GM19455 (cell line): ENCODE measurements around the gene LPAR3.
"Not testable (repeated sequence)": the region's sequence is repeated elsewhere in the genome, so short reads cannot be mapped to it uniquely, and the experiment has no call there.

Source experiments
- ATAC-seq: cut with Tn5 transposase; IDR thresholded peaks from one replicate; pipeline ENCODE4 v1.9.1; 2021; ENCODE audit not compliant: unreplicated experiment

The LPAR3 gene

DNA sequence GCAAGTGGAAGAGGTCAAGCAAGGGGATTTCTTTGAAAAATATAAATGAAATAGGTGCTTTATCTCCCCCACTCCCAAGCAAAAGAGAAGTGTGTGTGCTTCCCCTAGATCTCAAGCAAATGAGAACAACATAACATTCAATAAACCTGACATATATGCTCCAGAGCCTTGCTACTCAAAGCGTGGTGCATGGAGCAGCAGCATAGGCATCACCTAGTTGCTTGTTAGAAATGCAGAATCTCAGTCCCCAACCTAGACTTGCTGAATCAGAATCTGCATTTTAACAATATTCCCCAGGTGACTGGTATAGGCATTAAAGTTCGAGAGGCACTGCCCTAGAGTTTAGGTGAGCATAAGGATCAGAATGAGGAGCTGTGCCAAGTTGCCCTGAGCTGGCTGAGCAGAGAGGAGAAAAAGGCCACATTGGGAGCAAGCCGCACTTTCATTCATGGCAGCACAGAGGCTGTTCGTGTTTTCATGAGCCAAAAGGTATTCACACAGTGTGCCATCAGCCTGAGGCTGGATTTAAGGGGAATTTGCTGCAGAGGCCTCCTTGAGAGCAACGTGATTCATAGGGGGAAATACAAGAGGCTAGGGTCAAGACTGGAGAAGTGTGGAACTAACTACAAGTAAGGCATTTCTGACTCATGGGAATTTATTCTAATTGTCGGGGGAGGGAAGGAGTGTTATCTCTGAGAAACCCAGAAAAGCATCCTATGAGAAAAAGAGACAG is 14.3 kb upstream of the LPAR3 start:
- no peak for ATAC-seq

DNA sequence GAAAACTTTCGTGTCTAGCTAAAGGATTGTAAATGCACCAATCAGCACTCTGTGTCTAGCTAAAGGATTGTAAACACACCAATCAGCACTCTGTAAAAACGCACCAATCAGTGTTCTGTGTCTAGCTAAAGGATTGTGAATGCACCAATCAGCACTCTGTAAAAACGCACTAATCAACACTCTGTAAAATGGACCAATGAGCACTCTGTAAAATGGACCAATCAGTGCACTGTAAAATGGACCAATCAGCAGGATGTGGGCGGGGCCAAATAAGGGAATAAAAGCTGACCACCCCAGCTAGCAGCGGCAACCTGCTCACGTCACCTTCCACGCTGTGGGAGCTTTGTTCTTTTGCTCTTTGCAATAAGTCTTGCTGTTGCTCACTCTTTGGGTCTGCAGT is 9.7 kb upstream of the LPAR3 start:
- ATAC-seq = not testable (repeated sequence)

DNA sequence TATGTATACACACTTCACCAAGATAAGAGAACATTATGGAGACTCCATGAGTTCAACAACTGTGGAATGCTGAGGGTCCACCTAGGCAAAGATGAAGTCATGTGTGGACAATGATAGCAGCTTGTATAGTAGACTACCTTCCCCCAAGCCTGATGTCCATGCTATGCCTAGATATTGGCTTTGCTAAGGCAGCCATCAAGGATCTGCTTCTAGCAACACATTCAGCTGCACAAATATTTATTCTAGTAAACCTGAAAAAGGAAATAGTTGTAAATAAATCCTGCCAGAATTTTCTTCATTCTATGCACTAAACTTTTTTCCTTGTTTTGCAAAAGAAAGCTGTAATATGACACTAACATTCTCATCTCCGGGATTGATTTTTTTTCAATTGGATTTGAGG is 7.0 kb upstream of the LPAR3 start:
- ATAC-seq = no peak

DNA sequence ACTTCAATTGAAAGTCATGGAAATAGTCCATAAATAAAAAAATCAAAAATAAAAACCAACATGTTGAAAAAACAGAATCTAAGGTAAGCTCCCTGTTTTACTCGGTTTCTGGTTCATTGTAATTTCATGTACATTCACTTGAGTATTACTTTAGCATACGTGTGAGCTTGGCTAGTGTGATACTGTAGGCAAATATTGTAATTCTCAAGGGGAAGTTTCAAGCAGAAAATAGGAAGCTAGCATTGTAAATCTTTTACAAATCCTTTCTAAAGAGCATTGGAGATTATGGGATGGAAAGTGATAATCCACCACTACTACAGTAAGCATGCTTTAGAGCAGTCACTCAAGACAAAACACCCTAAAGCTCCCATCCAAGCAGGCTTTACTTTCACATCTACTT is 3.3 kb upstream of the LPAR3 start:
- ATAC-seq = no peak

DNA sequence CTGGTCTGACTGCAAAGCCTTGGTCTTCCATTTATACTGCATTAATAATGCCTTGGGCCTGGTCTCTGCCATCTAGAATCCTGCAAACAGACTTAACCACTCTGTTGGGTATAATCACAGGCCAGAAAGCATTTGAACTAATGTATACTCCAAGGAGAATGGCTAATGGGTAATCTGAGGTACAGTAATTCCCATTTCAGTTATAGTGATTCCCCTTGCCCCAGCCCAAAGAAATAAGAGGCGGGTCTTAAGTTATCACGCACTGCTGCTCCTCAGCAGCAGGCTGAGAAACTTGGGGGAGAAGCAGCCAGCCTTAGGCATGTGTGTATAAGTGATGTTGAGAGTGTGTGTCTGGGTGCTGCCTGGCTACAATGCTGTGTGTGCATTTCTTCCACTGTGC is 2.4 kb downstream of the LPAR3 start:
- ATAC-seq = no peak

DNA sequence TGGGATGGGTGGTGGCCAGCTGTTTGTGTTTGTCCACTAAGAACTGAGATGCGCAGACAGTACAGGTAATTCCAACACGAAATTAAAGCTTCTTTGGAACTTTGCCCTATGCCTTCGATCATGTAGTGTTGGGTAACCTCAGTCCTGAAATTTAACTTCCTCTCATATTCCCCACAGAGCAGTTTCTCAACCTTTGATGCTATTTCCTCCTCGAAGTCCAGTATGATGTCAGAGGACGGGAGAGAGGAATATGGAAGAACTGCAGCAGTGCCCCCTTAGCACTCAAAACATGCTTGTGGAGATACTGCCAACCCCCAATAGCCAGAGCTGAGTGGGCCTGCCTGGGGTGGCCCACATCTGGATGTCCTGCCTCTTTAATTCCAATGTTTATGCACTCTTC is 3.6 kb downstream of the LPAR3 start:
- ATAC-seq = no peak

DNA sequence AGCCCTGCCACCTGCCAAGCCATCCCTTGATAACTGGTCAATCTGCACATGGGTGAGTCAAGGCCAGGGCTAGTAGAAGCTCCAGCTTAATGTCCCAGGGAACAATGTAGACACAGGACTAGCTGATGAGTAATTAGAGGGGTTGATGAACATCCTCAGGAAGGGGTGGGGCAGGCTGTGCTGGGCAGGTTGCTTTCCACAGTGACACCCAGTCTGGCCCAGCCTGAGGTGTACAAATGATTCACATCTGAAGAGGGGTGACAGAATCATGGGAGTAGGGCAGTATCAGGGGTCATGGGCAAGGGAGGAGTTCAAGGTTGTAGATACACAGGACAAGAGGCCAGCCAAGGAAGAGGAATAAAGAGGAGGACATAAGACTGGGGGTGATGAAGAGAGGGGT is 4.3 kb downstream of the LPAR3 start:
- ATAC-seq = no peak

DNA sequence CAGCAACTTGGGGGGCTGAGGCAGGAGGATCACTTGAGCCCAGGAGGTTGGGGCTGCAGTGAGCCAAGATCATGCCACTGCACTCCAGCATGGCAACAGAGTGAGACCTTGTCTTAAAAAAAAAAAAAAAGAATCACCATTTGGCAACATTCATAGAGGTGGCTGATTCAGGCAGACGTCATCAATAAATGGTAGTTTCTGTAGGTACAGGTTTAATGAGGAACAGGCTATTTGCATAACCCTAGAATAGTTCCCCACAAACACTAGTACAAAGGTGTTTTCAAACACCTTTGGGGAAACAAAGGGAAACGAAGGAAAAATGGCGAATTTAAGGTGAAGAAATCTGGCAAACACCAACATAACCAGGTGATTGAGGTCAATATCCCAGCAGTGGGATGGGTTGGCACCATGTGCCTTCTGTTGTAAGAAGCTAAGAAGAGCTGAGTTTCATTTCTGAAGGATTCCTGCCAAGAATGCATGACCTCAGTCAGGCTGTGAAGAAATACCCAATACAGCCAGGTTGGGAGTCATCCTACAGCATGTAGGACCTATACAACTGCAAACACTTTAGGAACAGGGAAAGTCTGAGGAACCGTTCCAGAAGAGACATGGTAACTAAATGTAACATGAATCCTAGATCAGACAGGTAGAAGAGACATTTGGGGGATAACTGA is 5.6 kb downstream of the LPAR3 start:
- no peak for ATAC-seq

DNA sequence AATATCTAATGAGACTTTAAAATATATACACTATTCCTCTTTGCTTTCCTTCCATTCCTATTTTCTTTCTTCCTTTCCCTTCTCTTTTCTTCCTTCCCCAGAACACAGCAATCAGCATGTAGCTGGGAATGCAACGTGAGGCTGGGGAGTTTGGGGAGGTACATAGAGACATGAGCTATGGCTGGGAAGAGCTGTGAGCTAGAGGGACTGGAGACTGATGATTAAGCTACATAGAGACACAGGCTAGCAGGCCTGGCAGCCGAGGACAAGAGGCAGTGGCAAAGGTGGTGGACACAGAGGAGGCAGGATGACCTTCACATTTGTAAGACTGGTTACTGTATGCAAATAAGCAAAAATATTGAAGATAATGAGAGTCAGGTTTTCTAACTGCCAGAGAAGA is 7.5 kb downstream of the LPAR3 start:
- no peak for ATAC-seq

DNA sequence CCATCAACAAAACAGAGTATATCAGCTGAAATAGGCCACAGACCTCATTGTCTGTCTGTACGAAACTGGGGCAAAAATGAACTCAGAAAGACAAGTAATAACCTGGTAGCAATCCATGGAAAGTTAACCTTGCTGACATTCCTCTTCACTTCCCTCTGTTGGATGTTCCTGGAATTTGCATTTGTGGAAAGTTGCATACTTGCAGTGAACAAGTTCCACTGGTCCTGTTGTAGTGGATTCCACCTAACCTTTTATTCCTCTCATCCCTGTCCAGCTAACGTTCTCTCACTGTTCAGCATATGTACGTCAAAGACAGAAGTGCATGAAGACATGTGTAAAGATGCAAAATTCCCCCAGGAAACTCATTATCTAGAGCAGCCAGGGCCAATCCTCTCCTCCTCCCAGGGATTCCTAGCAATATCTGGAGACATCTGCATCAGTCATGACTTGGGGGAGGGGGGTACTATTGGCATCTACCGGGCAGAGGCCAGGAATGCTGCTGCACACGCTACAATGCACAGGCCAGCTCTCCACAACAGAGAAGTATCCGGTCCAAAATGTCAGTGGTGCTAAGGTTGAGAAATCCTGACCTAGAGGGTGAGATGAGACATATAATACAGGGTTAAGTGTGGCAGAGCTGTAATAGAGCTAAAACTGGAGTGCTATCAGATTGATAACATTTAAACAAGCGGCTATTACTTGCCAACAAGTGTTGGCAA is 8.2 kb downstream of the LPAR3 start:
- no peak for ATAC-seq

DNA sequence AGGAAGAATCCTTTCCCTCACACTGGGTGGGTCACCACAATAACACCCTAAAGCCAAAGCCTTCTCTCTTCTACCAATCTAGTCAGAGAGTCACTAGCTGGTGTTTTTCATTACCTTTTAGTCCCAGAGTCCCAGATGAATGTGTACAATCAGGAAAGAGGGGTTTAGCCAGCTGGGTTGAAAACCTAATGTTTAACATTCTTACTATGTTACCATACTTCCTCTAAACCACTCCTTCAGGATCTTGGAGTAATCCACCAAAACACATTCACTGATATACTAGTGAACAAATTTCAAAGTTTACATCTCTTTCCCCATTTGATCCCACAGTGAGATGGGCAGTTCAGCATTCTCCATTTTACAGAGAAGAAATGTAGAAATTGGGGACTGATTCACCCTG is 9.7 kb downstream of the LPAR3 start:
- ATAC-seq = no peak

DNA sequence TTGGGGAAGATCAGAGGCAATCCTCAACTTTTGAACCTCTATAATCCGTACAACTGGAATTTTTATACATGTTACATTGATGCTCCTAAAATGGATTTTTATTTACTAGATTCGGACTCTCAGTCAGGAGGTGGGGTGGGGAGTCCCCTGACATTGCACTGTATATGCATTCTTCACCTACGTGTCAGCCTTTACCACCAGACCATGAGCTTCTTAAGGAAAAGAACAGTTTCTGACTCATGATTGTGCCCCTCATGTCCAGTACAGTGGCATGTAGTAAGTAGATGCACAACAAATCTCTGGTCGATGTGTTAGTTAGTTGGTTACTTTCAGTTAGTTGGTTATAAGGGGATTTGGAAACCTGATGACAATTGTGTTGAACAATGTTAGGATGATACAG is 15.4 kb downstream of the LPAR3 start:
- ATAC-seq = no peak

DNA sequence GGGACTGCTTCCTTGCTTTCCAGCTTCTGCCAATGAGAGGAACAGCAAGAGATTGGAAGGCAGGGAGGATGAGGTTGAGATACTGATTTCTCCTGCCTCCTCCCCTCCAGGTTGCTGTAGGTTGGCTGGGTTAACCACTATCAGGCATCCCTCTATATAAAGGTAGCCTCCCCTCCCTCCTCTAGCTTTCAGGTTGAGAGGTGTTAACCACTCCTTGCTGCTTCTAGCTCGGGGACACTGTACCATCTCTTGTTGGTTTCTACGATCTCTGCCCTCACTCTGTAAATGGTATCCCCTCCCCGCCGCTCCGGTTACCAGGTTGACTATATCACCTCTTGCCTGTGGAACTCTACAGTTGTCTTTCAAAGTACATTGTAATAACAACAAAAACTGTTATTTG is 16.7 kb downstream of the LPAR3 start:
- ATAC-seq = no peak

DNA sequence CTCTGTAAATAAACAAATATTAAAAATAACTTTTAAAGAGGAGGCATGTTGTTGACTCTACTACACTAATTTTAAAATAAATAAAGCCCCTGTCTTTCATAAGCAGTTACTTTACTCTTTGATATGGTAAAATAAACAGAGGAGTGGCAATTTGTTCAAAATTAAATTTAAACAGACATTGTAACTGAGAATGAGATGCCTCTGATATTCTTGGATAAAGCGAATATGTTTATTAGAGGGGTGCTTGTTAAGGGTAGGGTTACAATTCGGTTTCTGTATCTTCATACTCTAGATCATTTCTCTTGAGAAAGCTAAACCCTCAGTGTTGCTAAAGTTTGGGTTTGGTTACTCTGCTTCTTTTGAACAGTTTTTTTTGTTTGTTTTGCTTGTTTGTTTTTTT is 19.6 kb downstream of the LPAR3 start:
- ATAC-seq = no peak

DNA sequence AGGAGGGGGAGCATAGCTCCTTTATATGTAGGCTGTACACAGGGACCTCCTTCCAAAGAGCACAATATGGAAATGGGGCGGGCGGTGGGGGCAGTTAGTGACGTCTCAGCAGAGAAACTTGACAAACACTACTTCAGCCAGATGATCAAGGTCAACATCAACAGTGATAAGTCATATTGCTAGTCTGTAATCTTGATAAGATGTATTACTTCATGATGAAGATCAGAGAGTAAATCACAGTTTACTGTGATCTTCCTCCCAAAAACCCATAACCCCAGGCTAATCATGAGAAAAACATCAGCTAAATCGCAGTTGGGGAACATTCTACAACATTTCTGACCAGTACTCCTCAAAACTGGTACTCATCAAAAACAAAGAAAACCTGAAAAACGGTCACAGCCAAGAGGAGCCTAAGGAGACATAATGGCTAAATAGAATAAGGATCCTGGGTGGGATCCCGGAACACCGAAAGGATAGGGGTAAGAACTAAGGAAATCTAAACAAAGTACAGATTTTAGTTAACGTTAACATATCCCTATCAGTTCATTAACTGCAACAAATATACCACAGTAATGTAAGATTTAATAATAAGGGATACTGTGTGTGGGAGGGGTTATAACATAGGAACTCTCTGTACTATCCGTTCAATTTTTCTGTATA is 20.2 kb downstream of the LPAR3 start:
- no peak for ATAC-seq

DNA sequence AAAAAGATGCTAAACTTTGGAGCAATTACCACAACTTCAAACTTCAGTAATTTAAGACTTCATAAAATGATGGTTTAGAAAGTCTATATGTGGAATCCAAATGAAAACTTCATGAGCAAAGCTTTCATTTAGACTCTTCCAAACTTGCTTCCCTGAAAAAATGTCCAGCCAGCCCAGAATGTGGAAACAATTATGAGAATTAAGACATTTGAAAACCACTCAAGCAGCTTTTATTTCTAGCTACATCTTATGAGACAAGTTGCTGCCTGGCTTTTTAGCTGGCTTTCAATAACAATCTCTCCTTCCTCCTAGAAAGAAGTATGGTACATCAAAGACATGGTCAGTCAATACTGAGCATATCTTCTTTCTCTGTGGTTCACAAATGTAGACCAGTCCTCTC is 21.8 kb downstream of the LPAR3 start:
- no peak for ATAC-seq

DNA sequence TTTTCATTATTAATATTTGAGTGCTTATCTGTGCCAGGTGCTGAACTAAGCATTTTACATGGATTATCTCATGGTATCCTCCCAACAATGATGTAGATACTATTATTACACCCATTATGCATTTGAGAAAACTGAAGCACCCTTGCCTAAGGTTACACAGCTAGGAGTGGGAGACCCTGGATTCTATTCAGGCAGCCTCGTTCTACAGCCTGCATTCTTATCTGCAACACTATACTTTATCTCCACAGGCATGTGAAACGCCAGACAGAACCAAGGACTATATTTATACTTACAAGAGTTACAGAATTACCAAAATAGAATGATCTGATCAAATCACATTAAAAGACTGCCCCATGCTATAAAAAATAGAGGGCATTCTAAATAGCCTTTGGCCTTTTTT is 22.4 kb downstream of the LPAR3 start:
- ATAC-seq = no peak

DNA sequence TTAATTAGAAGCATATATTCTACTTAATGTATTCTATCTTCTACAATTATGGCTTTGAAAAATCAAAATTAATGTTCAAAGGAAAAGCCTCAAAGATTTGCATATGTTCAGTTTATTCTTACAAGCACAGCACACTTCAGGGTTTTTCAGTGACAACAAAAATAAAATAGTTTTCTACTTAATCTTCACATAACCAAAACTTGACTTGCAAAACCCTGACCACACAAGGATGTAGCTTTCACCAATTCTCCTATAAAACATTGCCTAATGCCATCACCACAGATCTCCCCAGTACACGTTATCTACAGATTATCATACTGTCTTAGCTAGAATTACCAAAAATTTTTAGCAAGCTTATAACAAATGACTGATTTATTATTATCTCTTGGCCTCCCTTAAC is 23.3 kb downstream of the LPAR3 start:
- ATAC-seq = no peak

DNA sequence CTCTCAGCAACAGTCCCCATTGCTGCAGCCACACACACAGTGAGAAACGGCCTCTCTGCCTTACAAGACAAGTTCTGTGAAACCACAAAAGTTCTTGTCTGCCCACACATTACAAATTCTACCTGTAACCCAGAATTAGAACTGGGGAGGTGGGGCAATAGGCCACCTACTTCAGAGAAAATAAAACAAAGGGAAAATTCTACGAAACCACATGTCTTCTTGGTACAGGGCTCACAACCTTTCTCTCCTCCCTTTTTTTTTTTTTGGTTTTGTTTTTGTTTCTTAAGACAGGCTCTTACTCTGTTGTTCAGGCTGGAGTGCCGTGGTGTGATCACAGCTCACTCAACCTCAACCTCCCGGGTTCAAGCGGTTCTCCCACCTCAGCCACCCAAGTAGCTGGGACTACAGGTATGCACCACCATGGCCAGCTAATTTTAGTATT is 30.2 kb downstream of the LPAR3 start:
- peak; percentile 91 for ATAC-seq

DNA sequence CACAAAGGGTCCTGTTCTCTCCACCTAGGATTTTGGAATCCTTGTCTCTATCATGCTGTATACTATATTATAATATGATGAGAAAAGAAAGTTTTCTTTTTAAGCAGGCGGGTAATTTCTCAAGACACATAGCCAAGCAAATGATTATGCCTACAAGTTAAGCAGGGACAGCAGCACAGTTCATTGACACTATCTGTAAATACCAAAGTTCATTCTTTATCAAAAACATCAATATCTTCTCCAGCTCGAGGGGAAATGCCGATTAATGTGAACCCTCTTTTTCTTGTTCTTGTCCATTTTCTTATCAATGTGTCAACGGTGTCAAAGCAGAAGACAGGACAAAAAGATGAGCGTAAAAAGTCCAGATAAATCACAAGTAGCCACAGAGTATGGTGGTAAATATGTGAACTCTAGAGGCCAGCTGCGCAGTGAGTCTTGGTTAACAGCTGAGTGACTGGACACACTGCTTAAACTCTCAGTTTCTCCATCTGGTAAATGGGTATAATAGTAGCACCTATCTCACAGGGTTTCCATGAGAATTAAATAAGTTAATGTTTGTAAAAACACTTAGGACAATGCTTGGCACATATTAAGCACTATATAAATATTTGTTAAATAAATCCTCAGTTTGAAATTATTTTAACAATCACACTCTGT is 30.9 kb downstream of the LPAR3 start:
- no peak for ATAC-seq

DNA sequence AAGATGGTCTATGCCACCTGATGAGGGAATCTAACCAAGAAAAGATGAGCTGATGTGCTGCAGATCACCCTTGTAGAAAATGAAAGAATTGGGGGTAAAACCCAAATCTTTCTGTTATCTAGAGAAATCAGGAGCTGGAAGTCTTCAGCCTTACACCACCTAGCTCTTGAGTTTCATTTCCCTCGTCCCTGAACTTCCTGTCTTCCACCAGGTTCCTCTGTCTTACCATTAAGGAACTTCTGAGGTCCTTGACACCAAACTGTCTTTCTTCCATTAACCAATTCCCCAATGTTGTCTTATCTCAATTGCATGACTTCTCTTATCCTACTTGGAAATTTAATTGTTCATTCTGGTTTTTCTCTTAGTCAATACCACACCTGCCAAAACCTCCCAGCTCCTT is 31.5 kb downstream of the LPAR3 start:
- ATAC-seq = no peak
